ENCODE data around the gene NCOR1.

Gene NCOR1

DNA sequence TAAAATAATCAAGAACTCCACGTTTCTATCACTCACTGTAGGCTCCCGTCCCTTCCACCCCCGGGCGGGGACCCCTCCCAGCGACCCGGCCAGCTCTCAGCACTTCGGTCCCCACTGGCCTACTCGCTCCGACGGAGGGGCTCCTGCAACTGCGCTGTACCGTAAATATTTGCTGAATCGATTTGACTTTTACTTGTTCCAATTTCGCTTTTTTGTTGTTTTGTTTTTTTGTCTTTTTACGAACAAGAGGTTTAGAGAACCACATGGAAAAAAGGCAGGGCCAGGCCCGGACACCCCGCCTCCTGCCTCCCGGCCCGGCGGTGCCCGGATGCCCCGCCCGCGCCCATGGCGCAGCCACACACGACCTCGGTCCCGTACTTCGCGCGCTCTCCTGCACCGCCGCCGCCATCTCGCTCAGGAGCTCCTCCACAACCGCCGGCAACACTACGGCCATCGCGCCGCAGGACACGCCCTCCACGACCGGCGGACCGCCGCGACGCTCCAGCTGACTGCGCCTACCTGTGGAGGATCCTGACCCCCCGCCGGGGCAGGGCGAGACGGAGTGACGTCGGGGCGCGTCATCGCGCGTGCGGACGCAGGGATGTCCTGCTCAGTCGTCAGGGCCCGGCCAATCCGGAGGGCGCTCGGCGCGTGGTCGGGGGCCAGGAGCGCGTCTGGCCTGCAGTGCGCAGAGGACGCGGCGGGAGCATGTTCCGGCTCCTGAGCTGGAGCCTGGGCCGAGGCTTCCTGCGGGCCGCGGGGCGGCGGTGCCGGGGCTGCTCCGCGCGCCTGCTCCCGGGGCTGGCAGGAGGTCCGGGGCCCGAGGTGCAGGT is 216.0 kb downstream of the NCOR1 start, which contains the start of the genes TTC19 and ZSWIM7:
Gene TTC19 (plus strand): TSS at position 684 of the 833 bp plus-strand sequence. CDS start 25 bp downstream, at position 709.
Gene ZSWIM7 (minus strand): TSS at position 564 of the 833 bp plus-strand sequence. CDS start 110 bp downstream, at position 454.
- no peak within 1 kb of the TSS for H3K4me3 ChIP-seq (IDR thresholded peaks at IDR 0.05; ENCODE audit: insufficient read depth, low read depth, low read length)
- peak within 1 kb of the TSS; percentile 55 for H3K27ac ChIP-seq
- no peaks in the 10 kb centered on the region for H3K27me3 ChIP-seq (ENCODE audit: insufficient read depth, low read depth)
- TF ChIP-seq, protein P1, sequence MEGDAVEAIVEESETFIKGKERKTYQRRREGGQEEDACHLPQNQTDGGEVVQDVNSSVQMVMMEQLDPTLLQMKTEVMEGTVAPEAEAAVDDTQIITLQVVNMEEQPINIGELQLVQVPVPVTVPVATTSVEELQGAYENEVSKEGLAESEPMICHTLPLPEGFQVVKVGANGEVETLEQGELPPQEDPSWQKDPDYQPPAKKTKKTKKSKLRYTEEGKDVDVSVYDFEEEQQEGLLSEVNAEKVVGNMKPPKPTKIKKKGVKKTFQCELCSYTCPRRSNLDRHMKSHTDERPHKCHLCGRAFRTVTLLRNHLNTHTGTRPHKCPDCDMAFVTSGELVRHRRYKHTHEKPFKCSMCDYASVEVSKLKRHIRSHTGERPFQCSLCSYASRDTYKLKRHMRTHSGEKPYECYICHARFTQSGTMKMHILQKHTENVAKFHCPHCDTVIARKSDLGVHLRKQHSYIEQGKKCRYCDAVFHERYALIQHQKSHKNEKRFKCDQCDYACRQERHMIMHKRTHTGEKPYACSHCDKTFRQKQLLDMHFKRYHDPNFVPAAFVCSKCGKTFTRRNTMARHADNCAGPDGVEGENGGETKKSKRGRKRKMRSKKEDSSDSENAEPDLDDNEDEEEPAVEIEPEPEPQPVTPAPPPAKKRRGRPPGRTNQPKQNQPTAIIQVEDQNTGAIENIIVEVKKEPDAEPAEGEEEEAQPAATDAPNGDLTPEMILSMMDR (conservative IDR thresholded peaks at IDR 0.05; ENCODE audit: low read depth, low read length), result no peak
- H3K79me2 ChIP-seq (ENCODE audit: insufficient read depth, low read depth), result no peaks in the 10 kb centered on the region
- H2AFZ ChIP-seq (ENCODE audit: low read depth), result peak within 1 kb of the TSS; percentile 34
- H3K4me1 ChIP-seq (ENCODE audit: low read depth, poor library complexity, severe bottlenecking), result no peaks in the 10 kb centered on the region
- no peaks in the 10 kb centered on the region for H3K36me3 ChIP-seq (ENCODE audit: insufficient read depth)
- H3K9ac ChIP-seq, result peak within 1 kb of the TSS; percentile 44; the same call in 1 of the 2 replicates
- H3K4me2 ChIP-seq, result no peak within 1 kb of the TSS
- no peaks in the 10 kb centered on the region for H4K20me1 ChIP-seq (ENCODE audit: insufficient read depth)

DNA sequence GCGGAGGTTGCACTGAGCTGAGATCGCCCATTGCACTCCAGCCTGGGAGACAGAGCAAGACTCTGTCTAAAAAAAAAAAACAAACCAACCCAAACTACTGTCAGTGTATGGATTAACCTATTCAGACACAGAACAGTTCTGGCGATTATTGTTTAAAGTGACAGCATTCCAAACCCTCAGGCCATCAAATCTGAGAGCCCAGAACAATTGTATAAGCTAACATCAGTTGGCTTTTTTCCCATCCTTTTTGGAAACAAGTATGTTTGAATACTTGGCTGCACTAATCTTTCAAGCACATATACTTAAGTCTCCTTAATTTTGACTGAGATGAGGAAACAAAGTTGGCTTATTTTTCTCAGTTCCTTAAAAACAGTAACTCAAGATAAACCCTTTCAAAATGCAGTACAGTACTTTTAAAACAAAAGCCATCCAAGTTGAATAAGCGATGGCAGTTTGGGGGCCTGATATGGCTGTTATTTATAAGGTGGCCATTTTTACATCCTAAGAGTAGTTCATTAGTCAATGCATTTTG is 217.2 kb downstream of the NCOR1 start:
- no peaks in the 10 kb centered on the region for H3K36me3 ChIP-seq (ENCODE audit: insufficient read depth)
- H4K20me1 ChIP-seq (ENCODE audit: insufficient read depth), result no peaks in the 10 kb centered on the region
- no peaks in the 10 kb centered on the region for H3K79me2 ChIP-seq (ENCODE audit: insufficient read depth, low read depth)
- H3K27ac ChIP-seq, result no peak overlapping the region
- no peak overlapping the region for H2AFZ ChIP-seq (ENCODE audit: low read depth)
- no peak overlapping the region for H3K4me2 ChIP-seq
- H3K9ac ChIP-seq, result no peak overlapping the region
- no peak overlapping the region for H3K4me3 ChIP-seq (IDR thresholded peaks at IDR 0.05; ENCODE audit: insufficient read depth, low read depth, low read length)
- TF ChIP-seq, protein P1 (conservative IDR thresholded peaks at IDR 0.05; ENCODE audit: low read depth, low read length), result no peak
- no peaks in the 10 kb centered on the region for H3K27me3 ChIP-seq (ENCODE audit: insufficient read depth, low read depth)
- H3K4me1 ChIP-seq (ENCODE audit: low read depth, poor library complexity, severe bottlenecking), result no peaks in the 10 kb centered on the region

DNA sequence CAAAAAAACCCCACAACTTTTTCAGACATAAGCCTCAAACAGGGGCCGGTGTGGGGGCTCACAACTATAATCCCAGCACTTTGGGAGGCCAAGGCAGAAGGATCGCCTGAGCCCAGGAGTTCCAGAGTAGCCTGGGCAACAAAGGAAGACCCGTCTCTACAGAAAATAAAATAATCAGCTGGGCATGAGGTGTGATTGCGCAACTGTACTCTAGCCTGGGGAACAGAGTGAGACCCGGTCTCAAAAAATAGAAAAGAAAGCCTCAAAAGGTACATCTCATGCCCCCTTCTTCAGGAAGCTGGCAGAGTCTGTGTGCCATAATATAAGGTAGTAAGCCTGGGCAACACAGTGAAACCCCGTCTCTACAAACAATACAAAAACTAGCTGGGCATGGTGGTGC is 219.0 kb downstream of the NCOR1 start:
- Histone ChIP-seq H3K4me3 (IDR thresholded peaks at IDR 0.05; ENCODE audit: insufficient read depth, low read depth, low read length) (no peak overlapping the region), H3K27ac (no peak overlapping the region), H3K4me1 (ENCODE audit: low read depth, poor library complexity, severe bottlenecking) (no peaks in the 10 kb centered on the region), H3K27me3 (ENCODE audit: insufficient read depth, low read depth) (no peaks in the 10 kb centered on the region), H3K79me2 (ENCODE audit: insufficient read depth, low read depth) (no peaks in the 10 kb centered on the region), H4K20me1 (ENCODE audit: insufficient read depth) (no peaks in the 10 kb centered on the region), H3K9ac (no peak overlapping the region), H3K36me3 (ENCODE audit: insufficient read depth) (no peaks in the 10 kb centered on the region), H3K4me2 (no peak overlapping the region), H2AFZ (ENCODE audit: low read depth) (no peak overlapping the region)
- TF ChIP-seq, protein P1 (conservative IDR thresholded peaks at IDR 0.05; ENCODE audit: low read depth, low read length), result no peak

DNA sequence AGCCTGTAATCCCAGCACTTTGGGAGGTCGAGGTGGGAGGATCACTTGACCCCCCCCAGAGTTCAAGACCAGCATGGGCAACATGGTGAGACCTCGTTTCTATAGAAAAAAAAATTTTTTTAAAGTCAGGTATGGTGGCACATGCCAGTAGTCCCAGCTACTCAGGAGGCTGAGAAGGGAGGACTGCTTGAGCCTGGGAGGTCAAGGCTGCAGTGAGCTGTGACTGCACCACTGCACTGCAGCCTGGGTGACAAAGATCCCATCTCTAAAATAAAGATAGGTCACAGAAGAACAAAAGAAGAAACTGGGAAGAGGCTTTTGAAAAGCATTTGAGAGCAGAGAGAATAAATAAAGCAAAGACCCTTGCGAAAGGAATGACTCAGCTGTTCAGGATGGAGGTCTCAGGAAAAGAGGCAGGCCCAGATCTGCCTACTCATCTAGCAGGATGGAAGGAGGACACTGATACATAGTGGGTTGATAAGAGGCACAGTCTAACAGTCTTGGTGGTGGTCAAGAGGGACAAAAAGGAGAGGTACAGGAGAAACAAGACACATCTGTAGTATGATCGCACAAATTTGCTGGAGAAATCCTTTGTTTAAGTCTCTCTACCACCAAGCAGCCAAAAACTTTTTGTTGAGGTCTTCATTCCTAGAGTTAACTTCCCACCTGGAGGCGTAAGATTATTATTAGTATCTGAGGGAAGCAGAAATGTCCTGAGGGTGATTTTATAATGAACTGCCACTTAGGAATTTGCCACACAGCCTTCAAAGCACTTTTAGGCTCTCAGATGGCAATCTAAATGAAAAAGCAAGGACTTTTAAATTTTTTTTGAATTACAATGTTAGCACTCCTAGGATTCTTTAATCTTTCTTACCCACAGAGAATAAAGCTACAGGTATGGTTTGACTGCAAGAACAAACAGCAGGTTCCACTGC is 233.4 kb downstream of the NCOR1 start:
- no peaks in the 10 kb centered on the region for H4K20me1 ChIP-seq (ENCODE audit: insufficient read depth)
- H2AFZ ChIP-seq (ENCODE audit: low read depth), result no peak overlapping the region
- H3K27me3 ChIP-seq (ENCODE audit: insufficient read depth, low read depth), result no peaks in the 10 kb centered on the region
- H3K4me1 ChIP-seq (ENCODE audit: low read depth, poor library complexity, severe bottlenecking), result no peaks in the 10 kb centered on the region
- TF ChIP-seq, protein P1 (conservative IDR thresholded peaks at IDR 0.05; ENCODE audit: low read depth, low read length), result no peak
- H3K4me3 ChIP-seq (IDR thresholded peaks at IDR 0.05; ENCODE audit: insufficient read depth, low read depth, low read length), result no peak overlapping the region
- H3K79me2 ChIP-seq (ENCODE audit: insufficient read depth, low read depth), result no peaks in the 10 kb centered on the region
- no peak overlapping the region for H3K27ac ChIP-seq
- no peak overlapping the region for H3K9ac ChIP-seq
- no peaks in the 10 kb centered on the region for H3K36me3 ChIP-seq (ENCODE audit: insufficient read depth)
- no peak overlapping the region for H3K4me2 ChIP-seq

Data from KMS-11 (cell line).